NCI-H510A (cell line): Measurements from ENCODE around the gene IFT81.

Experiments
- DNase-seq: peaks from one replicate; lab custom pipeline; 2025; lab: John Stamatoyannopoulos, UW

The IFT81 gene

GRCh38 chr12:110159671-110160245 lies 35.6 kb downstream of the IFT81 start:
- no peak for DNase-seq

GRCh38 chr12:110165540-110166159 lies 41.5 kb downstream of the IFT81 start:
- no peak for DNase-seq

GRCh38 chr12:110168732-110169455 lies 44.7 kb downstream of the IFT81 start:
- no peak for DNase-seq

- DNase-seq, result no peak
Measured at GRCh38 chr12:110170535-110171185, 46.5 kb downstream of the IFT81 start.

GRCh38 chr12:110171186-110171538 lies 47.0 kb downstream of the IFT81 start:
- no peak for DNase-seq

DNA sequence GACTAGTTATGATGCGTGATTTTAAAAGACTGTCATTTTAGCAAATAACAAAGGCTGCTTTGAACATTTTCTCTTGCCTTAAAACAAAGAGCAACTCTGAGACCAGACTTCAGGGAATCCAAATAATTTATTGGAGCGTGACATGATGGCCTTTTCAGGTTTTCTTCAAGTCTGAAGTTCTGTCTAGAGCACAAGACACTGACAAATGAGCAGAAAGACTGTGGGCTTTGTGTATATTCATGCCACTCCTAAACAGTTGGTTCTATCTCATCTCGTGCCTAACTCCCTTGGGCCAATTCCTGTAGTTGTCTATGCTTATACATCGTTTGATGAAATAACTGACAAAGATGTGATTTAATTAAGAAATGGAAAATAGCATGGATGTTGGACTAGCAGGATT lies 47.5 kb downstream of the IFT81 start:
- no peak for DNase-seq

- no peak for DNase-seq
Measured at GRCh38 chr12:110174373-110174996, 50.3 kb downstream of the IFT81 start.

DNA sequence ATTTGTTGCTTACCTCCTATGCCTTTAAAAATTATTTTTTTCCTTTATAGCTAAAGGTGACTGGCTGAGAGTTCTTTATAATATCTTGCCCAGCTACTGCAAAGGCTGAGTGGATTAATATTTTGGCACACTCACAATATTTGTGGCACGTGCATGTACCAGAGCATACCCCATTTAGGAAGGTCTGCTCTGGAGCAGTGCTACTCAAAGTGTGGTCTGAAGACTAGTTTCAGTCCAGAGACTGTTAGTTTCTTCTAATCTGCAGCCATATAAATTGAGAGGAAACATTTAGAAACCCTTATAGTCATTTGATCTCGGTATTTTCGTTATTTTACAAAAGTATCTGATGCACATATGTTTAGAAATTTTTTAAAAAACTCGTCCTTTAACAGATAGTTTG lies 51.0 kb downstream of the IFT81 start:
- DNase-seq, result no peak

DNA sequence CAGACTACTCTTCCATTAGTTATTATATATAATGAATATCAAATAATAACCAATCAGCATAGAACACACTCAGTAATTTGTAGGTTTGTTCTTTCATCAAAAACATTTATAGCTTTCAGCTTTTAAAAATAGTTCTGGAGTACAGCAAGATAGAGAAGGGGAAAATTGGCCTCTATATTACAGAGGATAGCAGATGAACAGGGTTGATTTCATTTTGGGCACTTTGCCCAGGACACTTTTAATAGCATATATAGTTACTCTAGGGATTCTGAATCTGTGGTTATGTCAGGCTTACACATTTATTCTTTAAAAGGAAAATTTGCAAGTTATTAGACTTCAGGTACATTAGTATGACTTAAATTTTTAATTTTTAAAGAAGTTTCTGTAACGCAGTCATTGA lies 52.6 kb downstream of the IFT81 start:
- no peak for DNase-seq

DNA sequence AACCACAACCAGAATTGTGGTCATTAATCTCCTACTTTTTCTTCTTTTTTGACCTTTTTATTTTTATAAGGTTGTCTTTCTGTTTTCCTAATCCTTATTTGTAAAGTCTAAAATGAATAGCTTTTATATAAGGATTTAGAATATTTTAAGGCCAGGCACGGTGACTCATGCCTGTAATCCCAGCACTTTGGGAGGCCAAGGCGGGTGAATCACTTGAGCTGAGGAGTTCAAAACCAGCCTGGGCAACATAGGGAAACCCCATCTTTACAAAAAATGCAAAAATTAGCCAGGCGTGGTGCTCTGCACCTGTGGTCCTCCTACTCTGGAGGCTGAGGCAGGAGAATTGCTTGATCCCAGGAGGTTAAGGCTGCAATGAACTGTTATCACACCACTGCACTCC lies 55.1 kb downstream of the IFT81 start:
- DNase-seq, result no peak

GRCh38 chr12:110180591-110181005 lies 56.4 kb downstream of the IFT81 start:
- no peak for DNase-seq

GRCh38 chr12:110182281-110182680 lies 58.1 kb downstream of the IFT81 start:
- DNase-seq, result no peak

- no peak for DNase-seq
Measured at GRCh38 chr12:110183386-110183785, 59.2 kb downstream of the IFT81 start.

GRCh38 chr12:110185626-110186025 lies 61.5 kb downstream of the IFT81 start:
- DNase-seq, result no peak

DNA sequence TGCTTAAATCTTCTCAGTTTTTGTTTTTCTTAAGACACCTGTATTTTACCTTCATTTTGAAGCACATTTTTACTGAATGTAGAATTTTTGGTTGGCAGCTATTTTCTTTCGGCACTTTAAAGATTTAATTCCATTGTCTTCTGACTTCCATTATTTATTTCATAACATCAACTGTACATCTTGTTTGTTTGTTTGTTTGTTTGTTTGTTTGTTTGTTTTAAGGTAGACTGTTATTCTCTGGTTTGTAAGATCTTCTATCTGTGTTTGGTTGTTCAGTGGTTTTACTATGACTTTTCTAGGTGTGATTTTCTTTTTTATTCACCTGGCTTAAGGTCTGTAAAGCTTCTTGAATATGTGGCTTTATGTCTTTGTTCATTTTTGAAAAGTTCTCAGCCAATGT lies 61.9 kb downstream of the IFT81 start:
- no peak for DNase-seq

GRCh38 chr12:110193196-110193595 lies 69.0 kb downstream of the IFT81 start:
- no peak for DNase-seq

GRCh38 chr12:110197003-110197402 lies 72.8 kb downstream of the IFT81 start:
- DNase-seq, result no peak

GRCh38 chr12:110198386-110198785 lies 74.2 kb downstream of the IFT81 start:
- DNase-seq, result no peak

- no peak for DNase-seq
Measured at GRCh38 chr12:110199339-110200123, 75.4 kb downstream of the IFT81 start.

DNA sequence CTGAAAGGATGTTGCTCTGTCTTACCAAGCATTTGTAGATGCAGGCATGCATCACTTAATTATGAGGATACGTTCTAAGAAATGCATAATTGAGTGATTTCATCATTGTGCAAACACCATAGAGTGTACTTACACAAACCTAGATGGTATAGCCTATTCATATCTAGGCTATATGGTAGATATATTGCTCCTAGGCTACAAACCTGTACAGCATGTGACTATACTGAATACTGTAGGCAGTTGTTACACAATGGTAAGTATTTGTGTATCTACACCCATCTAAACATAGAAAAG lies 75.9 kb downstream of the IFT81 start:
- DNase-seq, result no peak

DNA sequence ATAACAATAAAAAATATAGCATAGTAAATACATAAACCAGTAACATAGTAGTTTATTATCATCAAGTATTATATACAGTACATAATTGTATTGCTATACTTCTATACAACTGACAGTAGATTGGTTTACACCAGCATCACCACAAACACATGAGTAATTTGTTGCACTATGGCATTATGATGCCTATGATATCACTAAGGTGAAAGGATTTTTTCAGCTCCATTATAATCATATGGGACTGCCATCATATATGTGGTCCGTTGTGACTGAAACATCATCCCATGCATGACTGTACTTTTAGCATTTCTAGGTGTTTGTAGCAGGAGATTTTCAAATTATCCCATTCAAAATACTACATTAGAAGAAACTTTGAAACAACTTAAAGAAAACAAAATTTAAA lies 77.8 kb downstream of the IFT81 start:
- DNase-seq, result no peak

DNA sequence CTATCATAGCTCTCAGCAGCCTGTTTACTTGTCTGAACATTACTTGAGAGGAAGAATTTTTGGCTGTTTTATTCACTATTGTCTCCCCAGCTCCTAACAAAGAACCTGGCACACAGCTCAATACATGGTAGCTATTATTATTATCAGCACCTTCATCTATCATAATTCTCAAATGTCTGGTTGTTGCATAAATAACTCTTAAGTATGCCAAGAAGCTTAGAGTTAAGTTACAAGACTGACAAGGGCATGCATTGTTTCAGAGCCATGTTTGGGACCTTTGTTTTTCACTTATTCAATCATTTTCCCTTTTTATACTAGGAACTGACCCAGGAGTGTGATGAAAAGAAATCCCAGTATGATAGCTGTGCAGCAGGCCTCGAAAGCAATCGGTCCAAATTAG lies 79.4 kb downstream of the IFT81 start:
- DNase-seq, result no peak
